ENCODE data around the gene SLC22A4.

SLC22A4 gene
- total RNA-seq, result 0 to 1.1 (median 0.77) reads per million in 4 experiments

DNA sequence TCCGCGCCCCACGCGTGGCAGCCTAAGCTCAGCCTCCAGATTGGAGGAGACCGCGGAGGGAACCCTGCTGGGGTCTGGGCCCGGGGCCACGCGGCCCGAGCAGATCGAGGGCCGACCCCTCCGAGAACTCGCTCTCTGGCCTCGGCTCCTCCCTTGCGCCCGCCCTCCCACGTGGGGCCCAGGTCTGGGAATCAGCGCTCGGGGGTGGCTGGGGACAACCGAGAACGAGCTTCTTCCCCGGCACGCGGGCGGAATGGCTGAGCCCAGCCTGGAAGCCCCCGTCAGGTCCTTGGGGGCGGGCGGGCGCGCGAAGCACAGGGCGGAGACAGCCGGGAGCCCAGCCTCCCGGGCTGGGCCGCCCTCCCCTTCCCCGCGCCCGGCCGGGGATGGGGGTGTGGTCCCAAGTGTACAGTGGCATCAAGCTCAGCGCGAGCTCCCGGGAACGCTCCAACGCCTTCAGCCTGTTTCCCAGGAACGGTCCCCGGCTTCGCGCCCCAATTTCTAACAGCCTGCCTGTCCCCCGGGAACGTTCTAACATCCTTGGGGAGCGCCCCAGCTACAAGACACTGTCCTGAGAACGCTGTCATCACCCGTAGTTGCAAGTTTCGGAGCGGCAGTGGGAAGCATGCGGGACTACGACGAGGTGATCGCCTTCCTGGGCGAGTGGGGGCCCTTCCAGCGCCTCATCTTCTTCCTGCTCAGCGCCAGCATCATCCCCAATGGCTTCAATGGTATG lies at the start of gene SLC22A4:
Gene SLC22A4, plus strand, starts transcription at position 403 of the 736 bp plus-strand sequence. Its CDS starts 223 bp downstream, at position 626.
- DNase-seq, result peak; percentile 64

DNA sequence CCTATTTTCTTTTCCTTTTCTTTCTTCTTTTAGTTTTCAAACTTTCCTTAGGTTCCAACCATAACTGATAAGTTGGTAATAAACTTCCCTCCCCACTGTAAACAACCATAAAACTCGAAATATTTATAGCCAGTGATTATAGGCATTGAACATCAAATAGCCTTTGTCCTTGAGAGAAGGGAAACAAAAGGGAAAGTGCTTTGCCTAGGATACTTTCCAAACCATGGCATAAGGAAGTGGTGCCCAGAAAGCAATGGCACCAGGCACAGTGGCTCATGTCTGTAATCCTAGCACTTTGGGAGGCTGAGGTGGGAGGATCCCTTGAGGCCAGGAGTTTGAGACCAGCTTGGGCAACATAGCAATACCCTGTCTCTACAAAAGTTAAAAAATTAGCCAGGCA lies 48.6 kb upstream of the SLC22A4 start:
- no peak for DNase-seq

DNA sequence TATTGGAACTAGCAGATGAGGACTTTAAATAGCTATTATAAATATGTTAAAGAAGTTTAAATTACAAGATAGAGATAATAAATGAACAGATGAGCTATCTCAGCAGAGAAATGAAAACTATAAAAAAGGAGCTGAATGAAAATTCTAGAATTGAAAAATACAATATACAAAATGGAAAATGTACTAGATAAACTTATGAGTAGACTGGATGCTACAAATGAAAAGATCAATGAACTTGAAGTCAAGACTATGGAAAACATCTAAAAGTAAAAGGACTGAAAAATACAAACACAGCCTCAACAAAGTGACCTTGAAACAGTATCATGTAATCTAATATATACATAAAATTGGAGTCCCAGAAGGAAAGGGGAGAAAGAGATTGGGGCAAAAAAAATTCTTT lies 47.4 kb upstream of the SLC22A4 start:
- no peak for DNase-seq

DNA sequence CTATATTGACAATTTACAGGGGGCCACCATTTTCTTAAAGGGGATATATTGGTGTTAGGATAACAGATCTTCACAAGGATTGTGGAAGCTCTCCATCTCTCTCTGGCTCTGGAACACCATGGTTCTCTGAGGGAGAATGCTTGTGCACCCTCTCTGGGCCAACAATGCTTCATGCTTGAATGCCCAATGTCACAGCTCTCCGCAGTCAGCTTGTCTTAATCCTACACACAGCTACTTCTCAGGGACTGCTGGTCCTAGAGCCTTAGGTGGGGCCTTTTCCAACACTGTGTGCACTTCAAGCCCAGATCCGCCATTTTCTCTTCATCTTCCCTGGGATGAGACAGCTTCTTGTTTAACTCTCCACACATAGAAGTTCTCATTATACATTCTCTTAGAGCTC lies 43.6 kb upstream of the SLC22A4 start:
- DNase-seq, result no peak

DNA sequence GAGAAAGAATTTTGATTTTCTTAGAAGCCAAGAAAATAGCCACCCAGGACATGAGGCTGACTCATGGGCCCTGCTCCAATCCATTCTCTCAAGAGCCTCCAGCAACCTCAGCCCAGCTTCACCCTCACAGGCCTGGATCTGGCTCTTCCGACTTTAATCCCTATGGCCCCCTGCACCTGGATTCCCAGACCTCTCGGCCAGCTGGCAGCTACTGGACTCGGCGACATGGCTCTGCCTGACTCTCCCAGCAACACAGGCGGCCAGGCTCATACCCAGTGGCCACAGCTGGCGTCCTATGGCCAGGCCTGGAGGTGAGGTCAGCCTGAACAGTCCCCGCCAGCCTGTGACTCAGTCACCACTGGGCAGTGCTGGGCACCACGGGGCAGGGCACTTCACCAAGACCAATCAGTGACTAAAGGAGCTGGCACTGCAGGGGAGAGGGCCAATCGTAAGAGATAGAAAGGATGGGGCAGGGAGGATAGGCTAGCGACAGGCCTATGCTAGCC lies 42.9 kb upstream of the SLC22A4 start:
- no peak for DNase-seq

DNA sequence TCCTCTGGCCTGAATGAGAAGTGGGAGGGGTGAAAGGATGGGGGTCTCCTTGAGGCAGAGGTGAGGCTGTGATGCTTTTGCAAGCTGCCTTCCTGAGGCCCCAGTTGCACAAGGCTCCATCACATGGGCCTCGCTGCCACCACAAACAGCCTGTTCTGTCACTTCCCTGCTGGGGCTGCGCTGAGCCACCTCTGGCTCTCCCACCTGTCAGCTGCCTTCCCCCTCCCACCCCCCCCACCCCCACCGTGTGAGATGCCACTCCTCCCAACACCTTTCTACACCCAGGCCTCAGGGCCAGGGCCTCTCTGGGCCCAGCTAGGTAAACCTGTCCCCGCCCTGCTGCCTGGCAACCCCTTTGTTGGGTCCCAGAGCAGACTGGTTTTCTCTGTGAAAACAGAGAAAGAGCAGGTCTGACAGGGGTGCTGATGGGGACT lies 41.2 kb upstream of the SLC22A4 start:
- DNase-seq, result no peak

DNA sequence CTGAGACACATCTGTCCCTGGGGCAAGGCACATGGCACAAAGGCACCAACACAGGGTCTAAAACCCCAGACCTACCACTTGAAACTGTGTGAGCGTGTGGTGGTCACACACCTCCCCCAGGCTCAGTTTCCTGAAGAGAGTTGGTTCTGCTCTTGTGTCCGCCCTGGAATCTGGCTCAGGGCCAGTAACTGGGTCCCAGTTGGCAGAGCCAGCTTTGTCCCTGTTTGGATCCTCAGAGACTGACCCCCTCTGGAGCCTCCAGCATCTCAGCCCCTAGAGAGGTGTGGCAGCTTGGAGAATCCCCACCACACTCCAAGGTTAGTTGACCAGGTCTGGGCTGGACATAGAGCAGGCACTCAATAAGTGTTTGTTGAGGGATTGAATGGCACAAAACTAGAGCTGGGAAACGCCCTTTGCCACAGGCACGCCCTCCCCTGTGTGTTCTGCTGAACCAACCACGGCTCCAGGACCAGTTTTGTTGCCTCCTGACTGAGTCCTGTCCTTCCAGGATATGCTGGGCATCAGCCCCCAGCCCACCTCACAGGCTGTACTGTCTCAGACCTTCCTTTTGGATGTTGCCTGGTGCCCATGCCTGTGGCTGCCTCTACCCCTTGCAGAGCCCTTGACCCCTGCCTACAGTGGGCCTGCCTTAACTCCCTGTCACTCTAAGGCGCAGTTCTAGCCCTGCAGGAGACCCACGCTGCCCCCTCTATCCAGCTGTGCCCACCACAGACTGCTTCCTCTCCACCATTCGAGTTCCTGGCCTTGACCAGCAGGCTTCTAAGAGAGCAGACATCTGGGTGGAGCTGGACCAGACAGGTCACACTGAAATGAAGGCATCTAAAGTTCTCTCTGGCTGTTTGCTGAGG lies 40.5 kb upstream of the SLC22A4 start:
- no peak for DNase-seq

DNA sequence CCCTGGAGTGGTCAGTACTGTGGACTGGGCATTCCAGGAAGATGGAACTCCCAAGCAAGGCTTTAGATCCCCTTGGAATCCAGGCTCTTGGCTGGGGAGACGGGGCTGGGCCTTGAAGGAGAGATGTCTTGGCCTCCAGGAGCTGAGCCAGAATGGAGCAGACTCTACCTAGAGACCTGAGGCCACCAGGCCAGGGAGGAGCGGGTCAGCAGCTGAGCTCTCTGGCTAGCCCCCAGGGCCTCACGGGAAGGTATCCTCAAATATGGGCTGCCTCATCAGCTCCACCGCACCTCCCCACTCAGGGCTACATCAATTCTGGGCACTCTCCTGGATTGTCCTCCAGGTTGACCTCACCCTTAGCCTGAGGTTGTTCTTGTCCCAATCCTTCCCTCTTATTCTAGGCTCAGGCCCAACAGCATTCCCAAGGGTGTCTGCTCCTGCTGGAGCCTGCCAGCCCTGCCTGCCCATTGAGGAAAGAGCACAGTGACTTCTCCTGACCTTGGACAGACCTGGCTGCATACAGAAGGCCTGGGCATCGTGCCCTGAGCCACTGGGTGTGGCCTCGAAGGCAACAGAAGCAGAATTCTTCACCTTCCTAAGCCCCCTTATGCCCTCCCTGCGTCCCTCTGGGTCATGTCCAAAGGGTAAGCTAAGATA lies 39.7 kb upstream of the SLC22A4 start:
- DNase-seq, result no peak

DNA sequence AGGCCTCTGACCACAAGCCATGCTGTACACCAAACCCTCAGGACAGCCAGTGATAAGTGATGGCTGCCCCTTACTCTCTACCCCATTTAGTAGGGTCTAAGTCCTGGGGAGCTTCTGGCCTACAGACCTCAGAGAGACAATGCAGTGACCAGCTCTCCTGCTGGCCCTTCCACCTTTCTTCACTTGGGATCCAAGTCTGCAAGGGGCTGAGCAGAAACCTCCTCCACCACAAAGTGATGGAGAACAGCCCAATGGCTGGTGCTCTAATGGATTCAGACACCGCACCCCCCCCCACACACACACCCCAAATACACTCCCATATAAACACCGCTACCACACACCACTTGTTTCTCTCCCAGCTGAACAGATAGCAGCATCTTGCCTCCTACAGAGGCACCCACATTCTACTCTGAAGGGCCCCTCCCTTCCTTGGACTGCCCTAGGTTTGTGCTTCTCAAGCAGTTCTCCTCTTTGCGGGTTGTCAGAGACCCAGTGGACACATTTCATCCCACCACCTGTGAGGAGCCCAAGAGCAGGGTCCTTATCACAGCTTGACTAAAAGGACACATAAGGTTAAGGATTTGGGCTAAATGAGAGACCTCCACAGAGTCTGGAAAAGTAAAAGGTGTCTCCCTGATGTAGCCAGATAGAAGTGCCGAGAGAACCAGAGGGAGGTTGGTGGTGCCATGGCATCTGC lies 38.0 kb upstream of the SLC22A4 start:
- DNase-seq, result no peak

DNA sequence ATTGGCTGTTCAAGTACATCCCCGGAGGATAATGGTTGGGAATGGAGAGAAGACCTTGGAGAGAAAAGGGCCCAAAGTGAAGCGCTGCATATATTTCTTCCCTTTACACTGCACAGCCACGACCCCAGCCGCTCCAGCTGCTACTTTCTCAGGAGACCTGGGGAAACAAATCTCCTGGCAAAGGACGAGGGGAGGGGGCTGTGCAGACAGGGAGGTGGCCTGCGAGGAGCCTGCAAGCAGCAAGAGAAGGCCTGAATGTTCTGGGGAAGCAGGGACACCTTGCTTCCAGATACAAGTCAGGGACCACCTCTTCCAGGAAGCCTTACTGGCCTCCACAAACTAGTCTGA lies 37.4 kb upstream of the SLC22A4 start:
- no peak for DNase-seq

DNA sequence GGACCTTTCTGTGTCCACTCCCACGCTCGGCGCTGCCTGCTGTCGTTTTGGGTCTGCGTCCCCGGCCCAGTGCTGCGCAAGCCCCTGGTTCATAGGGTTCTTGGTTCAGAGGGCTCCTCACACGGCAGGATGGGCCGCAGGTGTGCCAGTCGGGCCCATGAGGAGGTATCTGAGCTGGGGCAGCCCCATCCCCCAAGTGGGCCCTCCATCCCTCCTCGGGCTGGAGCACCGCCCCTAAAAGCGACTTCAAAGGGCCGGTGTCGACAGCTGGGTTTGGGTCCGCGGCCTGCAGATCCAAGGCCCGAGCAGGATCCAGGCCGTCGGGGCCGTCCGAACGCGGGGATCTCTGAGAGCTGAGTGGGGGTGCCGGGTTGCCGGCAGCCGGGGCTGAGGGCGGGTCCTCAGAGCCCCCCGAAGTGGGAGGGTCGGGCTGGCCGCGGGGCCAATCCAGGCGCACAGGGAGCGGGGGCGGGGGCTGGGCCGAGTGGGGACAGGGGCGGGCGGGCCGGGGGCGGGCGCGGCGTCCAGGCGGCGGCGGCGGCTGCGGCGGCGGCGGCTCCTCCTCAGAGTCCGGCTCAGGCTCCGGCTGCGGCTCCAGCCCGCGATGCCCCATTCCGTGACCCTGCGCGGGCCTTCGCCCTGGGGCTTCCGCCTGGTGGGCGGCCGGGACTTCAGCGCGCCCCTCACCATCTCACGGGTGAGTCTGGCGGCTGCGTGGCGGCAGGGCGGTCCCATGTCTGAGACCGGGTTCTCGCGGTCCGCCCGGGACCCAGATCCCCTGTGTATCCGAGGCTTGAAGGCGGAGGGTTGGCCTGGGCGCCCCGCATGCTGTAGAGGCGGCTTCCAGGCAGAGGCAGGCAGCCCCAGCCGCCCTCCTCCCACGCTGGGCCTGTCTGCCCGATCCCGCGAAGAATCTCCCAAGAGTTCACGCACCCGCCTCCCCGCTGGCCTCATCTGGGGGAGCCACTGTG lies 36.8 kb upstream of the SLC22A4 start, which contains the start of gene PDLIM4:
Gene PDLIM4, plus strand, starts transcription at position 566 of the 971 bp plus-strand sequence. Its CDS starts 39 bp downstream, at position 605.
- no peak for DNase-seq

DNA sequence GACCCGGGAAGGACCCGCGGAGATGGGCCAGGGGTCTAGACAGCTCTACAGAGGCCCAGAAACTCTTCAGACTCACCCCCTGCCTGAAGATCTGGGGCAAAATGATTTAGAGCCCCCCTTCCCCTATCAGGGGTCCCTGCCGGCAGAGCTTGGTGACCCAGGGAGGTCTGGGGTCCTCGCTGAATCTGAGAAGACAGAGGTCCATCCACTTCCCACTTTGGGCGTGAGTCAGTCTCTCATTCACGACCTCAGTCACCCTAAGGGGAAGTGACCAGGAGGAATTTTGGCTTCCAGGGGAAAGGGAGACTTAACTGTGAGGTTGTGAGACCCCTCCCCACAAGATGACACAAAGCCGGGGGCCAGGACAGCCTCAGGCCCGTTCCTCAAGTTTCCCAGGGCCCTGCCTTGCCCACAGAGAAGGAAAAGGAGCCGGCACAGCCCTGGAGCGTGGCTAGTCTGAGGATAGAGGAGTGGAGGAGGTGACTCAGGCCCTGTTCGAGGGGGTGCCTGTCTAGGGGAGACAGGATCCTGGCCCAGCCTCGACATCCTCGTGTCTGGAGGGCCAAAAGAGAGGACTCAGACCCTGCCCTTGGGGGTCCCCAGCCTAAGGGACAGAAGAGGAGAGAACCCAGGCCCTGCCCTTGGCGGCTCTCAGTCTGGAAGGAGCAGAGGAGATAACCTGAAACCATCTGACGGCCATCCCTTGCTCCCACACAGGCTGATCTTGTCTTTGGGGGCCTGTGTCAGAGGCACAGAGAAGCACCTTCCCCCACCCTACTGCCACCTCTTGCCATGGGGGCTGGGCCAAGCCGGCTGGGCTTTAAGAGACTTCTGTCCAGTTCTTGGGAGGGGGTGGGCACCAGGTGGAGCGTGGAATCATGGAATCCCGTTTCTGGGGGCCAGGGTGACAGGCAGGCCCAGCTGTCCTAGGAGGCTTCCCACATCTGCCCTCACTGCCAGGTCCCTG lies 35.8 kb upstream of the SLC22A4 start:
- DNase-seq, result no peak

DNA sequence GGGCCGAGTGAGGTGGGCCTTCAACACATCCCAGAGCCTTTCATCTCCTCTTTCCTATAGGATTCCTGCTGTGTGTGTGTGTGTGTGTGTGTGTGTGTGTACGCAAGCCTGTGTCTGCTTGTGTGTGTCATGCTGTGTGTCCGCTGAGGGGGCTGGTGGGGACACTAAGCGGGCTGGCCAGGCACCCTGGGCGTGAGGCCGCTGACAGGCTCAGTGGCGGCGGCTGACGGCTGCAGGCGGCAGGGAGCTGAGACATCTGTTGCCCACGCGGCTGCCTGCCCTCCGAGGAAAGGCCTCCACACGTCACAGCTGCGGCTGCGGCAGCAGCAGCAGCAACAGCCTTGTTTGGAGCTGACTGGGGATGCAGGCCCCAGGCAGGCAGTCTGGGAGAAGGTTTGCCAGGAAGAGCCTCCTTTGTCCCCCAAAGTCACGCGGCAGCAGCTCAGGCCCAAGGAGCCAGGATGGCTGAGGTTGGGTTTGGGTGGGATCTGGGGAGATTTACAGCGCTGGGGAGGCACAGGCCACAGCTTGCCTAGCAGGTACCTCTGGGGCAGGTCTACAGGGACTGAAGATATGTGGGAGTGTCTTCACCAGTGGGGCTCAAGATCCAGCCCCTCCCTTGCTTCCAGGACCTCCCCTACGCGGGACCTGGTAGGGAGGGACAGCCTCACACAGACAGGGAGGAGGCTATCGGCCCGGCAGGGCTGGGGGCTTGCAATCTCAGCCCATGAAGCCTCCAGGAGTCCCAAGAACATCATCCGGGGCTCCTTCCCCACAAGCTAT lies 34.9 kb upstream of the SLC22A4 start:
- DNase-seq, result no peak

DNA sequence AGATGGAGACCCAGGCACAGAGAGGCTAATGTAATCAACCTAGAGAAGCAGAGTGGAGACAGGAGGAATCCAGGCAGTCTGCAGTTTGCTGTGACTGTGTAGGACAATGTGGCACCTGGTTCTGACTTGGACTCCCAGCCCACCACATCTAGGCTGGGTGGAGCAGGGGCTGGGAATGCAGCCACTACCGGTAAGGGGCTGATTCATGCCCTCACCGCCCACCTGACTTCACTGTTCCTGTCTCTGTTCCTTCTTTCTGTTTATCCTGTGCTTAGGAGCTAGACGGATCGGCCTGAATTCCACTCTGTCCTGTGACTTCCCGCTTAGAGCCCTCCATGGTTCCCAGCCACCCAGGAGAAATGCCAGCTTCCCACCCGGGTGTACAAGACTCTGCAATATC lies 34.1 kb upstream of the SLC22A4 start:
- DNase-seq, result no peak

DNA sequence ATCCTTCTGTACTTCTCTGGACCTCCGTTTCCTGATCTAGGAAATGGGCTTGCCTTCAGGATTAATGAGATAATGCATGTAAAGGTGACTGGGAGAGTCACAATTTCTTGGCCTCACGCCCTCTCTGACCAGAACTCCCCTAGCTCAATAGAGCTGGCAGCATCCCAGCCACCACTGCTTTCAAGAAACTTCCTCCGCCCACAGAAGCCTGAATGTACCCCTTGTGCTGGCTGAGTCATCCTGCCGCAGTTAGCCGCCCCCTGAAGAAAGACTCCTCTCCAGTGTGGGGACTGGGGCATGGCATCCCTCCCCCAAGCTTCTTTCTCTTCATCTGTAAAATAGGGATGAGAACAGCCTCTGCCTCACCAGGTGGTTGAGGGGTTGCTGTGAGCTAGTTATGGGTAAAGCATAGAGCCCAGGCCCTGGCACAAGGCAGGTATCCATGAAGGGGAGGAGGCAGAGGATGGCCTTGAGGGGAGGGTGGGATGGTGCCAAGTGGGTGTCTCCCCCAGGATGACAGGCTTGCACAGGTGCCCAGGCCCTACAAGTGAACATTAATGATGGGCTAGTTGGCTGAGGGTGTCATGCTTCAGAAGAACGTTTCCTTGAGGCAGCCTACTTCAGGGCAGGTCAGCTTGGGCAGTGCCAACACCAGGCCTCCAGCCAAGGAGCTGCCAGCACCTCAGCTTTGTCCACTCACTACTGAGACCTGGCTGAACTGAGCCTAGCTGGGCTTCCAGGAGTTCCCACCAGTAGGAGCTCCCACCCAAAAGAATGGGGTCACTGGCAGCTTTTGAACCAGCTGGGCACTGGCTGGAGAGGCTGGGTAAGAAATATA lies 33.3 kb upstream of the SLC22A4 start:
- DNase-seq, result no peak

DNA sequence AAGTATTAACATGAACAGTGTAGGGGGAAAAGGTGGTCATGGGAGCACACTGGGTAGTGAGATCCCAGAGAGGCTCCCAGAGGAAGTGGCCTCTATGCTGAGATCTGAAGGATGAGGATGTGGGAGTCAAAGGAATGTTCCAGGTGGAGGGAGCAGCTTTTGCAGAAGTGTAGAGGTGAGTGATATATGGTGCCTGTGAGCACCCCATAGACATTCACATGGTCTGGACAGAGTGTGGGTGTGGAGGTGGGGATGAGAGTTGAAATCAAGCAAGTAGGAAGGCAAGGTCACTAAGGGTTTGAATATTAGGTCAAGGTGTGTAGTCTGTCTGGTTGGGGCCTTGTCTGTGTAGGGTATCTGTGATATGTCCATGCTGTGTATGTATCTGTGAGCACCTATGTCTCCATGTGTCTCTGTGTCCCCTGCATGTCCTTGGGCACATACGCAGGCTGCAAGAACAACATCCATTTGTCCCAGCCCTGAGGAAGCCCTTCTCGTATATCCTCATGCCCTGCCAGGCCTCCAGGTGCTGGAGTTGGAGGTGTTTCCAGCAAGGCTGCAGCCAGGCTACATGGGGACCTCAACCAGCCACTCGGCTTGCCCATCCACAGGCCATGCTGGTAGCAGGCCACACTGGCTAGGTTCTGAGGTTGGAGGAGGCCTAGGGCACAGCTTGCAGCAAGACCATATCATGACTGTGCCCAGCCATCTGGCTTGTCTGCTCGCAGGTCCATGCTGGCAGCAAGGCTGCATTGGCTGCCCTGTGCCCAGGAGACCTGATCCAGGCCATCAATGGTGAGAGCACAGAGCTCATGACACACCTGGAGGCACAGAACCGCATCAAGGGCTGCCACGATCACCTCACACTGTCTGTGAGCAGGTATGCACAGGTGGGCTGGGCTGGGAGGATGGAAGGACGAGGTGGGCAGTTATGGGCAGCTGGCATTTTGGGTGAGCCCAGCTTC lies 32.0 kb upstream of the SLC22A4 start:
- no peak for DNase-seq

Measured in effector CD8-positive, alpha-beta T cell (primary cell).